Stimulated activated CD4-positive, alpha-beta T cell treated with anti-CD3 and anti-CD28 coated beads, Interleukin-15, amount 100 ng/mL, for 48 hours (primary cell): ENCODE data around the gene TXNL4B.
"Not testable (repeated sequence)": the region's sequence is repeated elsewhere in the genome, so short reads cannot be mapped to it uniquely, and the experiment has no call there.

ENCODE experiments used
- DNase-seq, 2 donors: peaks; one replicate each; pipeline ENCODE4 v3.0.0-alpha.2; 2020; ENCODE audit warnings: low read depth in 2 of 2

The TXNL4B gene

GRCh38 chr16:72073560-72074230 is 19.7 kb downstream of the TXNL4B start:
- no peak for DNase-seq

- no peak for DNase-seq
Observed at GRCh38 chr16:72072514-72073342, 20.7 kb downstream of the TXNL4B start.

GRCh38 chr16:72068930-72069329 is 24.5 kb downstream of the TXNL4B start:
- DNase-seq = no peak

DNA sequence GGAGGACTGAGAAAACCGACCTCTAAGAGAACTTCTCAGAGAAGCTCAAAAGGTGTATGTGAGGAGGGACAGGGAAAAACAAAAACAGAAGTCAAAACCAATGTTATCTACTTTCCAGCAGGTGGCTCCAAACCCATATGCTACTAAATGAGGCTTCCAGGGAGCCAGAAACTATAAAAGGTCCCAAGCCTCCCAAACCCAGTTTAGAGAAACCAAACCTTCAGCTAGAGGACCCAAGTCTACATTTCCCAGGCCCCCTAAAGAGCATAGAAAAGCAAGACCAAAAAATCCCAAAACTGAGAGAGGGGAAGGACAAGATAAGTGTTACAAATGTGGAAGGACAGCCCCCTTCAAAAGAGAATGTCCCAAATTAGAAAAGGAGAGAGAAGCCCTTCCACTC is 26.7 kb downstream of the TXNL4B start:
- DNase-seq = no peak

DNA sequence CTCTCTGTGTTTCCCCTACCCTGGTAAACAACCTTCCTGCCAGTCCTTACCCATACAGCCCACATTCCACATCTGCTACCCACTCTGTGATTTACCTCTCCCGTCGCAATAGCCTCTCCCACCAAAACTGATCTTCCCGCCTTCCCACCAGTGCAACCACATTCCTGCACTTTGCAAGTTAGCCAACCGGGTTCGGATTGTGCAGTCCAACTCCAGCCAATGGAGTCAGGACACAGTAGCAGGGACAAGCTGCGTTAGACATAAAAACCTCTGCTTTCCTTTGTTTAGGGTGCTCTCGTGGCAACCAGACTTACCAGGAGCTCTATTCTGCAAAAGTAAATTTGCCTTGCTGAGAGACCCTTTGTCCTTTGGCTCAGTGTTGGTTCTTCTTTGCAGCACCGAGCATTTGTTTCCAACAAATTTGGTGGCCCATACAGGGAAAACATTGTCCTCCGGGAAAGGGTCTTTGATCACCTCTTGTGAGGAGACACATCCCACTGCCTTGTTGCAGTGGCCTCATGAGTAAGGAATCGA is 29.0 kb downstream of the TXNL4B start:
- no peak for DNase-seq

GRCh38 chr16:72061564-72061963 is 31.9 kb downstream of the TXNL4B start:
- DNase-seq = no peak

GRCh38 chr16:72060405-72060804 is 33.0 kb downstream of the TXNL4B start:
- DNase-seq = no peak

- DNase-seq = not testable (repeated sequence)
Observed at GRCh38 chr16:72059060-72059459, 34.4 kb downstream of the TXNL4B start.

- DNase-seq = not testable (repeated sequence)
Observed at GRCh38 chr16:72057313-72057712, 36.1 kb downstream of the TXNL4B start.

GRCh38 chr16:72055911-72056310 is 37.5 kb downstream of the TXNL4B start:
- DNase-seq = no peak

DNA sequence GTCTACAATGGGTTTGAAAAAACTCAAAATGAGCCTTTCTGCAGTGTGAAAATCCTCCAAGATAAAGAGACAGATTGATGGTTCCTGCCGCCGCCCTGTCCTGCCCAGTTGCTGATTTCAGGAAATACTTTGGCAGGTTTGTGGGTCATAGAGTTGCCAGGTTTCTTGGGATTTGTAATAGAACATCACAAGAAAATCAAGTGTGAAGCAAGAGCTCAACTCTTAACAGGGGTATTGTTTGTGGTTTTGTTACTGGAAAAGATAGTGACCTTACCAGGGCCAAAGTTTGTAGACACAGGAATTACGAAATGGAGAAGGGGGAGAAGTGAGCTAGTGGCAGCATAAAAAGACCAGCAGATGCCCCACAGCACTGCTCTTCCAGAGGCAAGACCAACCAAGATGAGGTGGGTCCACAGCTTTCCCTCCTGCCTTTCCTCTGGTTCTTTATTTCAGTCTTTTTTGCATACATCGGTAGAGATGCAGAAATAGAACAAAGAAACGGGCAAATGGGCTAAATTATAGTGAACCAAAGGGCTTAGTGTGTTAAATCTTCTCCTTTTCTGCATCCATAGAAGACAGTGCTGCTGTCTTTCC is 39.1 kb downstream of the TXNL4B start, which contains the start of gene HP:
Gene HP (plus strand): TSS at position 252 of the 594 bp plus-strand sequence. CDS start 148 bp downstream, at position 400.
- DNase-seq = not testable (repeated sequence)

- DNase-seq = no peak
Observed at GRCh38 chr16:72051818-72052217, 41.6 kb downstream of the TXNL4B start.

- DNase-seq = no peak
Observed at GRCh38 chr16:72050769-72051464, 42.5 kb downstream of the TXNL4B start.

GRCh38 chr16:72049110-72049509 is 44.3 kb downstream of the TXNL4B start:
- no peak for DNase-seq

GRCh38 chr16:72044825-72045359 is 48.5 kb downstream of the TXNL4B start:
- DNase-seq = no peak

DNA sequence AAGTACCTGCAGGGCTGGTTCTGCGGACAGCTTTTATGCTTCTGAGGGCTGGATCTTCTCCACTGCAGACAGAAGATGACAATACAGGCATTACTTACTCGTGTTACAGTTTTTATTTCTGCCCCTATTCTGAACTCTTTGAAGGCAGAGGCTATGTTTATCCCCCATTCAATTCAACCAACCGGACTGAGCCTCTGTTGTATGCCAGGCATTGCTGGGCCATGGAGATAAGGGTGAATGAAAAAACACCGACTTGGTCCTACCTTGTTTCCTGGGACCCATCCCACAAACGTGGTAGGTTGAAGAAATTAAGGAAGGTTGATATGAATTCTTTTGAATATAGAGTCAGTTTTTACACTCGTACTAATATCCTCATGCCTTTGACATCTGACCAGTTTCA is 49.1 kb downstream of the TXNL4B start:
- DNase-seq = no peak

- no peak for DNase-seq
Observed at GRCh38 chr16:72043539-72043938, 49.9 kb downstream of the TXNL4B start.

- DNase-seq = no peak
Observed at GRCh38 chr16:72043058-72043457, 50.4 kb downstream of the TXNL4B start.

DNA sequence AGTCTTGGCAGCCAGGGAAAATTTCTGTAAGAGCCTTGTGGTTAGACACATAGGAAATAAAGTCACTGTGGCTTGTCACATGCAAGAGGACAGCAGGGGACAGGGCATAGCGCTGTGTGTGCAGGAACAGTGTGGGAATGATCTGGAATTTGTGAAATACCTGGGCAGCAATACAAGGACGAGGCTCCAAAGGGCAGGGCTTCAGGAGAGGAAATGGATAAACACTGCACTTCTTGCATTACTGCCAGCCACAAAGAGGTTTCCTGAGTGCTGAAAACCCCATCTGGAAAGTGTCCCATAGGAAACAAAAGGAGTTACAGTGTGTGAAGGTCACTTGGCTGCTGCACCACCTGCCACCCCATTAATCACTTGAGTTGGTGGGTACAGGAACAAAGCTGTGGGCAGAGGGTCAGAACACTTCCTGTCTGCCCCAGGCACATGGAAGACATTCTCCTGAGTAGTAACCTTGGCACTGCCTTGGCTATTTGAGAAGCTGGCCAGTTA is 51.2 kb downstream of the TXNL4B start:
- DNase-seq = no peak

GRCh38 chr16:72036098-72036497 is 57.3 kb downstream of the TXNL4B start:
- DNase-seq = no peak
